ENCODE data around the gene NFILZ.

NFILZ gene

GRCh38 chr19:8629996-8630683, at the start of gene NFILZ:
TSS of gene NFILZ (plus strand) at chr19:8630633. CDS start at chr19:8676766, 46,133 bp downstream.
- no peak for DNase-seq (ENCODE audit: low read depth, low spot score)

GRCh38 chr19:8580710-8581281, 49.6 kb upstream of the NFILZ start:
- no peak for DNase-seq (ENCODE audit: low read depth, low spot score)

- DNase-seq (ENCODE audit: low read depth, low spot score), result no peak
These were observed 45.2 kb upstream of the NFILZ start for GRCh38 chr19:8584965-8585893.

- DNase-seq (ENCODE audit: low read depth, low spot score), result no peak
These were observed 44.3 kb upstream of the NFILZ start for GRCh38 chr19:8585894-8586750.

- DNase-seq (ENCODE audit: low read depth, low spot score), result no peak
These were observed 41.2 kb upstream of the NFILZ start for GRCh38 chr19:8589177-8589714.

GRCh38 chr19:8592231-8593009, 38.0 kb upstream of the NFILZ start:
- DNase-seq (ENCODE audit: low read depth, low spot score), result peak; percentile 96

GRCh38 chr19:8593931-8594330, 36.5 kb upstream of the NFILZ start:
- DNase-seq (ENCODE audit: low read depth, low spot score), result no peak

- DNase-seq (ENCODE audit: low read depth, low spot score), result no peak
These were observed 34.8 kb upstream of the NFILZ start for GRCh38 chr19:8595651-8596050.

GRCh38 chr19:8596168-8596567, 34.3 kb upstream of the NFILZ start:
- DNase-seq (ENCODE audit: low read depth, low spot score), result no peak

- no peak for DNase-seq (ENCODE audit: low read depth, low spot score)
These were observed 30.4 kb upstream of the NFILZ start for GRCh38 chr19:8600064-8600463.

GRCh38 chr19:8600816-8601215, 29.6 kb upstream of the NFILZ start:
- DNase-seq (ENCODE audit: low read depth, low spot score), result no peak

- DNase-seq (ENCODE audit: low read depth, low spot score), result no peak
These were observed 28.6 kb upstream of the NFILZ start for GRCh38 chr19:8601796-8602195.

GRCh38 chr19:8605514-8605913, 24.9 kb upstream of the NFILZ start:
- DNase-seq (ENCODE audit: low read depth, low spot score), result no peak

GRCh38 chr19:8607386-8607785, 23.0 kb upstream of the NFILZ start:
- no peak for DNase-seq (ENCODE audit: low read depth, low spot score)

- no peak for DNase-seq (ENCODE audit: low read depth, low spot score)
These were observed 21.5 kb upstream of the NFILZ start for GRCh38 chr19:8608941-8609278.

- no peak for DNase-seq (ENCODE audit: low read depth, low spot score)
These were observed 21.0 kb upstream of the NFILZ start for GRCh38 chr19:8609279-8610040.

GRCh38 chr19:8610041-8610935, 20.1 kb upstream of the NFILZ start, which contains the start of gene ADAMTS10:
TSS of gene ADAMTS10 (minus strand) at chr19:8610715. CDS start at chr19:8605710, 5,005 bp downstream.
- no peak for DNase-seq (ENCODE audit: low read depth, low spot score)

- no peak for DNase-seq (ENCODE audit: low read depth, low spot score)
These were observed 19.5 kb upstream of the NFILZ start for GRCh38 chr19:8610936-8611300.

- DNase-seq (ENCODE audit: low read depth, low spot score), result no peak
These were observed 19.0 kb upstream of the NFILZ start for GRCh38 chr19:8611391-8611876.

Data from iPS DF 19.7 (cell line).